ENCODE measurements around the gene FARP1.

FARP1 gene

DNA sequence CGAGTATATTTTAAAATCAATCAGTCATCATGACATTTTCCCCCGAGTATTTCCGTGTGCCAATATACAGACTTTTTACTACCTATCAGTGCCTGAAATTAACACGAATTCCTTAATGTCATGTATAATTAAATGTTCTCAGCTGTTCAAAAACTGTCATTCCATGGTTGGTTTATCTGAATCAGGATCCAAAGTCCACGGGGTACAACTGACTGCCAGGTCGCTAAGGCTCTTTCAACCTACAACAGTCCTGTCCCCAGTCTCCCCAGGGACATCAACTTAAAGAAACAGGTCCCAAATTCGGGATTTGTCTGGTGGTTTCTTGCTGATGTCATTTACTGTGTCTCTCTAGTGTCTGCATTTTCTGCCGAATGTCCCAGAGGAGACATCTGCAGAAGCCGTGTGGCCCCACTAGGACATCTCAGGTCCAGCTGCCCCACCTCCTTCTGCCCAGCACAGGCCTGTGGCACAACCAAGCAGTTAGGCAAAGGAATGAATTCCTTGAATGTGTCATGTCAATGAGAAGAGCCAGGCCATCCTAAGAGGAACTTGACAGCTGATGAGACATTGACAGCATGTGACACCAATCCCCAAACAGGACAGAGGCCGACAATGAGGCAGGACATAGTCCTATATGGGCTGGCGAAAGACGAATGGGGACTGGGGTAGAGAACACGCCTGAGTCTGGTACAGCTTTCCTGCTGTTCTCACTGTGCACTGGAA, 324.5 kb downstream of the FARP1 start:
- no peak for DNase-seq (ENCODE audit: low spot score)

DNA sequence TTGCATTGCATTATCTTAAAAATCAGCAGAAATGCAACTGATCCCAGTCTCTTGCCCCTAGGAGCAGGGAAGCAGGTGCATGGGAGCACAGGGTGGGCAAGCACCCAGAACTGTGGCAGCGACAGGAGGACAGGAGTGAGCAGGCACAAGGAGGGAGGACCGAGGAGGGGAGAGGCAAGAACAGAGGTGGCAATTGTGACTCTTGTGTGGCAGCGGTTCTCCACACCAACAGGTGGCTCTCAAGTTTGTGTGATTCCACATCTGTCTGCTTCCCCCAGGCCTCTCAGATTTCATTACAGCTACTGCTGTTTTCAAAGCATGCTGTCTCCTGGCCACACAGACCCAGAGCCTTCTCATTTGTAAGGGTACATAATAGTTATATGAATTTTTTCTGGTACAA, 325.5 kb downstream of the FARP1 start:
- DNase-seq (ENCODE audit: low spot score): no peak

DNA sequence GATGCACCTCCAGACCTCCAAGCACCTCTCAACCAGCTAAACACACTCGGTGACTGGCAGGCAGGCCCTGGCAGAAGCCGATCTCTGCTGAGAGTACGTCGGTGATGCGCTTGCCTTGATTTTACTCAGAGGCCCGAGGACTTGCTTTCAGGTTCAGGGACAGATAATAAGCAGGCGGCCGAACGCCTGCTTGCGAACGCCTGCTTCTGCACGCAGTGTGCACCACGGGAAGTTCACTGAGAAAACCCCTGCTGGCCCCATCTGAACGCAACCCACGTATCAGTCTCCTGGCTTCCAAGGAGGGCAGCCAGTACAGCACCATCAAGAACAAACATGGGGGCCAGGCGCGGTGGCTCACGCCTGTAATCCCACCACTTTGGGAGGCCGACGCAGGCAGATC, 326.0 kb downstream of the FARP1 start:
- DNase-seq (ENCODE audit: low spot score): no peak

DNA sequence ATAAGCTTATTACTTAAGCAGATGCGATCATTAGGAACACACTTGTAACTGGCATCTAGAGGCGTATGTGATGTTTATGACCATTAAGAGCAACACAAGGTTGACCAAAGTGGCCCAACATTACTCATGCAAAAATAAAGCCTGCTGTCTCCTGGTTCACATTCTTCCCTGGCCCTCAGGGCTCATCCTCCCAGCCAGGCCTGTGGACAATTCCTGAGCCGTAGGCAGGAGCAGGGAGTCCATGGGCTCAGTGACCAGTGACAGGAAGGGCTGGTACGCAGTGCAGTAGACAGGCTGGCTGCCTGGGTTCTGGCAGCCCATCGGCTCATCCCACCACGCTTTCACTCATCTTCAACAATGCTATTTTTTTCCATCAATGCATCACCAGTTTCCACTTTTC, 328.0 kb downstream of the FARP1 start:
- no peak for DNase-seq (ENCODE audit: low spot score)

DNA sequence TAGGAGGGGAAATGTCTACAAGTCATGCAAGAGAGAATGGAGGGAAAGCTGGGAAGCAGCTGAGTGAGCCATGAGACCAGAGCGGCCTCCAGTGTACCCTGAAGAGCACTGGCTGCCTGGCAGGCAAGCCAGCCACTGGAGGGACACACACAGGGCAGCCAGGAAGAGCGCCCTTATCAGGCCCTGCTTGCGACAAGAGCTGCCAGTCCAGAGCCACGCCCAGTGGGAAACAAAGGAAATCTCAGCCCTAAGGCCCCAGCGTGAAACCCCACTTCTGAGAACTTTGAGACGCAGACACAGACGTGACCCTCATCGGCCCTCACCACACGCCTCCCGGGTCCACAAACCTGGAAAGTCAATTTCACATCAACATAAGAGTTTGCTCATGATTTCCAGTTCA, 329.0 kb downstream of the FARP1 start:
- DNase-seq (ENCODE audit: low spot score): no peak

DNA sequence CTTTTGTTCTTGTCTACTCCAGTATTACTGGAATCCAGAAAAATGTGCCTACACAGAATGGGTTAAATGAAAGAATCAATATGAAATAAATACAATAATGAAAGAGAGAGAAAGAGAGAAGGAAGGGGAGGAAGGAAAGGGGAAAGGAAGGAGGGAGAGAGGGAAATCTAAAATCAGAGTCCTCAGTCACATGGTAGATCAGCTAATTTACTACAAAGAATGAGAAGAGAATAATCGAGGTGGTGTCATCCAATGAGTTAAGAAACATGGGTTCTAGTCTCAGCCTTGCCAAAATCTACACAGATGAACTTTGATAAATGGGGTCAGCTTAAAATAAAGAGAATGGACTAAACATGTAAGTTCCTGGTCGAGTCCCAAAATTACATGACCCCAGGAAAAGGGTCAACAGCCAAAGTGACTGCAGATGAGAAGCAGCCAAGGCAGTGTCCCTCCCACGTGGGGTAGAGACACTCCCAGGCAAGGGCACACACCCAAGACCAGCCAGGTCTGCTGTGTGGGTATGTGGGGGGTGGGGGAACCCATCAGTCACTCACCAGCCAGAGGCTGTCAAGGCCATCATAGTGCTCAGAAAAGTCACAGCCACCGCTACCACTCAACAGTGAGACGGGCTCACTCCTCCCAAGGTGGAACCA, 330.4 kb downstream of the FARP1 start:
- DNase-seq (ENCODE audit: low spot score): no peak

DNA sequence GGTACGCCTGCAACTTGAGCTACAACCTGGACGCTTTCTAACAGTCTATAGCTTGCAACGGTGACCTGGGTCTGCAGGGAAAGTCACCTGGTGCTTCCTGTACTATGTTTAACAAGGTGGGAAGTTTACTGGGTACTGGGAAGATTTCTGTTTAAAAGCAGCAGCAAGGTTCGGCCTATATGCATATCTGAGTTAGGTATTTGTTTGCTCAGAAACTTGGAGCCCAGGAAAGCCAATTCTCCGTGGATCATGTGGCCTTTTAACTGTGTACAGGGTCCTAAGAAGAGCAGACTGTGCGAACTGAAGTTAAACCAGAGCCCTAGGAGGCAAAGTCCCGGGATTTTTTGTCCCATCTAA, 330.9 kb downstream of the FARP1 start:
- DNase-seq (ENCODE audit: low spot score): no peak

DNA sequence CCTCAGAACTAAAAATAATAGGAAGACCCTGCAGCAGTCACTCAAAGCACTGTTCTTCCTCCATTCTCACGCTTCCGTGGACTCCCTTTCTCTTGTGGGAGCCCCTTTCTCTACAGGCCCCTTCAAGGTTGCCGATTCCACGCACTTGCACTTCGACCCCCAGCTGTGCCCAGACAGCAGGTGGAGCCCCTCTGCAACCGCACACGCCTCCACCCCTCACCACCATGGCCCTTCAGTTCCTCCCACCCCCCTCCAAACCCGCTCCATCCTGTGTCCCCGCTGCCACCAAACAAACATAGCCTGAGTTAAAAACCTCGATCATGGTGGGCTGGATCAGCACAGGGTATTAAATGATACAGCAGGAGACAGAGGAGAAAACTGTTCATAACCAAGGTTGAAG, 331.4 kb downstream of the FARP1 start:
- no peak for DNase-seq (ENCODE audit: low spot score)

DNA sequence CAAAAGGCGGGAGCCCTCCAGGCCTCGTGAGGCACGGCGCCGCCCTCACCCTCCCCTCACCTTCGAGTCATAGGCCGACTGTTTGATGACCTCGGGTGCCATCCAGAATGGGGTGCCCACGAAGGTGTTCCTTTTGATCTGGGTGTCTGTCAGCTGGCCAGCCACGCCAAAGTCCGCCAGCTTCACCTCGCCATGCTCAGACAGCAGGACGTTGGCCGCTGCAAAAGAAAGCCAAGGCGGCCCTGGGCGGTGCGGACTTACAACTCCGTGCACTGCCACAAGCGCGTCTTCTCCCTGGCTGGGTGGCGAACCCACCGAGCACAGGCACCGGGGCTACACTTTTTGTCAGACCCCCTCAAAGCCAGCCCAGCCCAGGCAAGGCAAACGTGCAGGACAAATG, 331.9 kb downstream of the FARP1 start:
- DNase-seq (ENCODE audit: low spot score): no peak

DNA sequence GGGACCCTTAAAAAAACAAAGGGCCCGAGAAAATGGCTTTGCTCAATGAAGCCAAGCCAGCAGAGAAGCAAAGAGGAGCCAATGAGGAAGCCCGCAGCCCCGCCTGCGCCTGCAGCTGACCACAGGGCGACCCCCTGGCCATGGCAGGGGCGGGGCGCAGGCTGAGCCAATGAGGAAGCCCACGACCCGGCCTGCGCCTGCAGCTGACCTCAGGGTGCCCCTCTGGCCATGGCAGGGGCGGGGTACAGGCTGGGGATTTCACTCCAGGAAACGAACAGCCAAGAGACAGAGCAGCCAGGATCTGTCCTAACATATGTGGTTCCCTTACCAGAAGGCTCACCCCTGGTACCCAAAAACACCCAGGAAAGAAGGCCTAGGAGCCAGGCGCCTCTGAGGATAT, 332.6 kb downstream of the FARP1 start:
- no peak for DNase-seq (ENCODE audit: low spot score)

DNA sequence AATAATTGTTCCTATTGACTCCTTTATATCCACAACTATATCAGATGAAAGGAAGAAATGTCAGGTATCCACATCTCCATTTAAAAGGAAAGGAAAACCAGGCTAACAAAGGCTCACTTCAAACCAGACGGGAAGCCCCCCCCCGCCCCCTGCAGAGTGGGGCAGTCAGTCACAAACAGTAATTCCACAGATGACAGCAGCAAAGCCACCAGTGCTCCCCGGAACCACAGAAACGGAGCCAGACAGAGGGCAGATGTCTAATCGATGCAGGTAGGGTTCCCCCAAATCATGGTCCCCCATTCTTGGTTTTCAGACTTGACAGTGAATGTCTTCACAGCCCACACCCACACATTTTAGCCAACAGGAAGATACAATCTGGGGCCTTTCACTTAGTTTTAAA, 333.2 kb downstream of the FARP1 start:
- DNase-seq (ENCODE audit: low spot score): no peak

DNA sequence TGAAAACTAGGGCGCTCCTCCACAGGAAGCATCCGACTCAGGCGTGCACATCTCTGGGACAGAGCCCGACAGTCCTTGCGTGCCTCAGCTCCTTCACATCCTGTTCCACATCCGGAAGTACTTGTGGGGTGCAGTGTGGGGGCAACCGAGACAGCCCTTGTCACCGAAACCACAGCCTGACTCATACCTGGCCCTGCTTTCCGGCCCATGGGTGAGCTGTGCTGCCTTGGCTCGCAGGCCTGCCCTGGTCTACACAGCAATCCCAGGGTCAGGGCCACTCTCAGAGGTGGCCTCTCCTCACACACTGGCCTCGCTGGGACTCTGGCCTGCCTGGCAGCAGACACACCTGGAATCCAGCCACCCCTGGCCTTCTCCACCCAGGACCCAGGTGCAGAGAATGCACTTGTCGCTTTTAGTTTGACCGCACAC, 333.7 kb downstream of the FARP1 start:
- DNase-seq (ENCODE audit: low spot score): peak; percentile 79

DNA sequence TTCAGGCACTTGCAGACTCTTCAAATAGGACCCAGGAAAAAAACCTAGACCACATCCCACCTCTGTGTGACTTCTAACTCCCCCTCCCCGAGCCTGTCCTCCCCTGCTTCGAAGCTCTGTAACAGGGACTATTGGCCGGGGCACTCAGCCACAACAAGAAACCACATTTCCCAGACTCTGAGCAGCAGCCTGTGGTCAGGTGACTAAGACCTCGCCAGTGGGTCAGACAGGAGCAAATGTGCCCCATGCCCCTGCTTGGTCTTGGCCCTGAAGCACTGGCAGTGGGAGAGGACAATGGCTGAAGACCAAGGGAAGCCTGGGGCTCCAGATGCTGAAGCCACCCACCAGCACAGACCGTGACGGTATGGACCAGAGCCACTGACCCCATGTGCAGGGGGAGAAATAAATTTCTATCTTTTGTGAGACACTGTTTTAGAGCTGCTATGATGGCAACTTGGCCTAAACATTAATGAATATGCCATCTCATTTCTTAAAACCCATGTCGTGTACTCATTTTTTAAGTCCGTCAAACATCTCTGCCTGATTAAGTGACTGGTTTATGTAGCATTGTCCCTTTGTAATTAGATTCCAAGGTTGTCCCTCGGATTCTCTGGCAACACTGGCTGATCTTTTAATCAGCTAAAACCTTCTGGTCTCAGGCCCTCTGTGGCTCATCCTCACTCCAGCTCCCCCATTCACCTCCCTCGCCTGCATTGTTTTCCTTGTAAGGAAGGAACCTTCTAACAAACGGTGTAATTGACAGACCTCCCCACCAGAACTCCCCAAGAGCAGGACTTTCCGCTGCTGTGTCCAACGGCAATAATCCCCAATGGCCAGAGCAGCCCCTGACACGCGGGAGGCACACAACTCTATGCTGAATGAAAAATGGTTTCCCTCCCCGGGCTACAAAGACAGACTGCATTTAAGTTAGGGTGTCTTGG, 335.6 kb downstream of the FARP1 start:
- DNase-seq (ENCODE audit: low spot score): no peak

DNA sequence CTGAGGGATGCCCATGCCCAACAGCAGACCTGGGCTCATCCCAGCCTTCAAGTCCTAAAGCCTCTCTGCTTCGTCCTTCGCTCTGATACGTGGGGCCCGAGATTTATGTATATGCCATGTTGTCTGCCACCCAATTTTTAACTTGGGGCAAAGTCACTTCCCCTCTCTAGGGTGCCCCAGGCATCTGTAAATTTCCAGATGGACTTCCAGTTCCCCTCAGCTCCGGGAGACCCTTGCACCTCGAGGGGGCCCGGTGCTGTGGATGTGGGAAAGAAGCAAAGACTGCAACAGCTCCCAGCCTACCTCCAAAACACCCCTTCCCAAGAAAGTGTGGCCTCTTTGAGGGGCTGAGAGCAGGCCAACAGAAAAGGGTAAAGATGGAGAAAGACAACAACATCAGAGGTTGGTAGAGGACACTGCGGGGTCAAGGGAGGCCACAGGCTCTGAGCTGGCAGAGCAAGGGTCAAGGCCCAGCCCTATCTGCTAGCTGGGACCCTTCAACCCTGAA, 336.7 kb downstream of the FARP1 start:
- DNase-seq (ENCODE audit: low spot score): no peak

DNA sequence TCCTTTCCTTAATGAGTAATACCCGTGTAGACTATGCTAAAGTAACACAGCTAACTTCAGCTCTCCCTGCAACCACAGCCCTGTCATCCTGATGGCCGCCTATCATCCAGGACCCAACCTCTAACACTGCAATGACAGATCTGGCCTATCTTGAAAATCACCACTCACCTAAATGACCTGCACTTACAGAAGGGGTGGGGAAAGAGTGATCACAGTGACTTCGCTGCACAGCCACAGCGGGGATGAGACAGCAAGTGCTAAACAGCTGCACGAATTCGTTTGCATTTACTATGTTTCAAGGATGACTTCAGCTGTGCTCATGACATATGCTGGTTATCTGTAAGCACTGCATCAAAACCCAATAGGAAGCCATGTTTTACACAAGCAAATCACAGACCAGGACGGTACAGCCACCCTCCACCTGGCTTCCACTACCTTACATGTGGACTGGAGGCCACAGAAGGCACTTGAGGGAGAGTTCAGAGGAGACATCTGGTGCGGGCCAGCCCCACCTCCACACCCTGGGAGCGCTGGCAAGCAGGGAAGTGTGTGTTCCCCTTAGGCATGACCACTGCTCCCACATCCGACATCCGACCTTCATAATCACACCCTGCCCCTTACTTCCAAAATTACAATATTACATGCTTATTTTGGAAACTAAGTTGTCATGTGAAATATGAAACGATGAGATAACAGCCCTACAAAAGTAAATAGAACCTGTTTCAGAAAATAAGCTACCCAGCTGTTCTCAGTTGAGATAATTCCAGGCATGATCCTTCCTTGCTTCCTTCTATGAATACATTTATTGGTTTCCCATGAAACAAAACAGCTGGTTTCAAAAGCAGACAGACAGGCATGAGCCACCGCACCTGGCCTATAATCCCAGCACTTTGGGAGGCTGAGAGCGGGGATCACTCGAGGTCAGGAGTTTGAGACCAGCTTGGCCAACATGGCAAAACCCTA, 338.3 kb downstream of the FARP1 start:
- no peak for DNase-seq (ENCODE audit: low spot score)

DNA sequence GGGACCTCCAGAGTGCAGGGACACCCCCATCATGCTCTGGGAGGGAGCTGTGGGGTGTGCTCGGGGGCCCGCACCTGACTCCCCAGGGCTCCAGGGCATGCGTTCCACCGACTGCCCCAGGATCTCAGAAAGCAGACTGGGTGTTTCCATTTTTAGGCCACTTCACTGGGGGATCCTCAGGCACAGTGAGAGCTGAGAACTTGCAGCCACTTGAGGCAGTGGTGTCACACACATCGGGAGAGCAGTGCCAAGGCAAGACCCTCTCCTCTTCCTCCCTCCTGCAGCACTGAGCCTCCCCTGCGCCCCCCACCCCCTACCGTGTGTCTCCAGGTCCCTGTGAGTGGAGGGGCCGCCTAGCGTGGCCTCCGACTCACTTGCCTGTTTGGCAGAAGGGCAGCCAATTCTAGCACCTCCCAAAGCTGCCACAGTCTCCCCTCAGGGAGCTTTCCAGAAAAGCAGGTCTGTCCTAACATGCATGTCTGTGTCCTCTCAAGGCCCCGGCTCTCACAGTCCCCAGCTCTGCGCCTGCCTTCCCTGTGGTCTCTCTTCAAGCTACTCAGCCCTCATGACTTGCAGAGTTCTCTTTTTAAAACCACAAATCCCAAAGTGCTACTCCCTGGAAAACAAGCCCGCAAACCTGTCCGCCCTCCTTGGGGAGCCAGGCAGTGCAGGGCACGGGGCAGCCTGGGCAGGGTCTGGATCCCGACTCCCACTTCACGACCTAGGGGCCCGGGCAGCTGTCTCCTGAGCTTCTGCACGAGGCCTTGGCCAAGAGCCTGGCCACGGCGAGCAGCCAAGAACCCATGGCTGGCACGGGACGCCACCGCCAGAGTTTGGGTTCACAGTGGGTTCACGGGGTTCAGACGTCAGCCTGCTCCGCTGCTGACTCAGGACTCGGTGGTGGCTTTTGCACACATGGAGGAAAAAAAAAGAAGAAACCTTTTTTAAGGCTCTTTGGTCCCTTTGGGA, 339.9 kb downstream of the FARP1 start:
- DNase-seq (ENCODE audit: low spot score): peak; percentile 62

DNA sequence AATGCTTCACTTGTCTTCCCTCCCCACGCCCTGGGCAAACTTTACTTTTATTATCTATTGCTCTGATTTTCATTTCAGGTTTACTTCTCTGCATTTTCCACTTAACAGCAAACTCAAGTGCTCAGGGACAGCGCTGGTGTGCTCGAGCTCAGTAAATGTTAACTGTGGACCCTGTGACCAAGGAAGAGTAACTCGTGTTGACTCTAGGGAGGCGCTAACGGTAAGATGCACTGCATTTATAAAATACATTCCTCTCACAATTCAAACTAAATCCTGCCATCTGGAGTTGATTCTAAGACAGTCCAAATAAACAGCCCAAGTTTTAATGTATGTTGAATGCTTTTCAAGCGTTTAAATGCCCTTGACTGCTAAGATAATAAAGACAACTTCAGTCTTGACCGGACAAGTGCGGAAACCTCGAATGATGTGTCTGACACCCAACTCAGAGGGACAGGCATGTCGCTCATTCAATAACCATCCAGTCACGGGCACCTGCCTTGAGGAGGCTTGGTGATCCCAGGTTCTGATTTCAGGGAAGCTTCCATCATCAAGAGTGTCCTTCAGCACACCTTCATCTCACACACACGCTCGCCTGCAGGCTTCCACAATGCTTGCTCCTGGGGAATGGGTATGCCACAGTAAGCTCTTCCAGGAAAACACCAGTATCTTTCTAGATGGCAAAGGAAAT, 340.9 kb downstream of the FARP1 start:
- DNase-seq (ENCODE audit: low spot score): no peak

DNA sequence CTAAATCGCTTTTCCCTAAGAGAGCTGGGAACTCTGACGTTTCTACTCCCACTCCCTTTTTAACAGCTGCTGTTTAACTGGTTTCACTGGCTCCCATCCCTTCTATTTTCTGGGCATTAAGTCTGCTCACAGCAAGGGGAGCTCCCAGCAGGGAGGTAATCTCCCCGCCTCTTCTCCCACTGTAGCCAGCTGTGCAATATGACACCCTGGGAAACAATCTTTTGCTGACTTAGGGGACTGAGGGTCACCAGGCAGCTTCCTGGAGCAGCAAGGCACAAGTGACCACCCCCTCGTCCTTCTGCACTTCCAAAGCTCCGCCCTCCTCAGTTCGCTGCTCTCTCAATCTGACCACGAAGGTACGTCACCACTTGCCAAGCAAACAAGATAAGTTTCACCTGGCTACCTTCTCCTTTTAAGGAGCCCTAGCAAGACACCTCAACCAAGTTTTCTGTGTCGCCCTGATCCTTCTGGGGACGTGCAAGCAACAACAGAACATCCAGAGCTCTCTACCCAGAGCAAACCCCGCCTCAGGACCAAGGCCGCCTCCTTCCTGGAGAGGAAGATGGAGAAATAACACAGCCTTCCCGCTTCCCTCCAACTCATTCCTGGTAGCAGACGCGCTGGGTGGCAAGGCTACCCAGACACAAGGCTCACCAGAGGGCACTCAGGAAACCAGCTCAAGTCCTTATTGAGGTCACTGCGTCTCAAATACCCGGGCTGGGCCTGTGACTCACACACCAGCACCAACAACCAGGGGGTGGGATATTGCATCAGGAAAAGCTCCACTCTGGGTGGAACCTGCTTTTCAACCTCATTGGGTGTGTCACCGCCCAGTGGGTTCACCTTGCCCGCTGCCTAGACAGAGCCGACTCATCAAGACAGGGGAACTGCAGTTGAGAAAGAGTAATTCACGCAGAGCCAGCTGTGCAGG, 341.7 kb downstream of the FARP1 start:
- DNase-seq (ENCODE audit: low spot score): peak; percentile 80

DNA sequence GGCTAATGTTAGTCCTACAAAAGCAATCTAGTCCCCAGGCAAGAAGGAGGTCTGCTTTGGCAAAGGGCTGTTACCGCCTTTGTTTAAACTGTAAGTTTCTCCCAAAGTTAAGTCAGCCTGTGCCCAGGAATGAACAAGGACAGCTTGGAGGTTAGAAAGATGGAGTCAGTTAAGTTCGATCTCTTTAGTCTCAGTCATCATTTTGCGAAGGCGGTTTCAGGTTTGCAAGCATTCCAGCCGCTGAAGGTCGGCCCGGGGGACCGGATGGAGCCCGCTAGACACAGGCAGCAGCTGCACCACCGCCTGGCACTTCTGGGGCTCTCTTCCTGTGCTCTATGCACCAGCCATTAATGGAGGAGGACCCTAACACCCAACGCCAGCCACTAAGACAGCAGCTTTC, 342.7 kb downstream of the FARP1 start:
- DNase-seq (ENCODE audit: low spot score): no peak
